ENCODE measurements around the gene CSRP3. TPM values are rescaled to one million over a fixed set of nuclear protein-coding genes. Genes with fewer than 3 reads are reported as not detected.

CSRP3 gene
- total and polyA plus RNA-seq, 2 of the 4 experiments (the other 2 are of a cell fraction), result not detected

DNA sequence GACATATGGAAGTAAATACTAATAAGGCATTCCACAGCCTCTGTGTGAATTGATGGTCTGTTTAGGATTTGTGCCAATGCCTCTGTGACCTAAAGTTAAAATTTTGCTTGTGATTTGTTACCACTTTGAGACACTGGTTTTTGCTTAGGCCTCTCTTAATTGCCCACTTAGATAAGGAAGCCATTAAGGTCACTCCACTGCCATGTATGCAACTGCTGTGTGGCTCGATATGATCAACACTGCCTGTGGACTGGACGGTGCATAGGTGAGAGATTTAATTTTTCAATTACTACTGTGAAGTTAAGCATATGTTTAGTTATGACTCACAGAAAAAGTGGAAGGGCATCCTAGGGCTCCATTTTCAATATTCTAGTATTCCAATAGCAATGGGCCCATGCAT, 36.9 kb downstream of the CSRP3 start:
- H3K4me2 ChIP-seq (ENCODE audit: low read depth, low read length), result no peak overlapping the region
- WGBS, 2 experiments (ENCODE audit: extremely low coverage in 2 of 2, insufficient read length in 1 of 2), result no CpG with 5 or more reads among the region's 2 CpGs
- DNase-seq (no peak), ATAC-seq (ENCODE audit: low read depth) (no peak)
- no peaks in the 10 kb centered on the region for H4K20me1 ChIP-seq (ENCODE audit: insufficient read depth, low read length)
- no peak overlapping the region for H4K8ac ChIP-seq (ENCODE audit: low read depth in 2 of 2, low read length in 2 of 2)
- in situ Hi-C loops (cut with MboI; ENCODE audit: low sequenced_read_pairs), result no loop called here
- H2BK5ac ChIP-seq (ENCODE audit: low read depth, low read length, poor library complexity, severe bottlenecking), result no peak overlapping the region
- no peak overlapping the region for H3K56ac ChIP-seq (ENCODE audit: extremely low read depth, insufficient read depth, low read length)
- H3K18ac ChIP-seq (ENCODE audit: low read depth, low read length), result no peak overlapping the region
- no peak overlapping the region for H3K9ac ChIP-seq (ENCODE audit: low read depth, low read length)
- BruUV-seq (replicated peaks), result no TSS peak
- H4K91ac ChIP-seq (ENCODE audit: insufficient read depth, low read depth, low read length), result no peak overlapping the region
- ChIA-PET CTCF (no interaction called here), POLR2A (ENCODE audit: unreplicated experiment) (no interaction called here)
- no peak overlapping the region for H4K5ac ChIP-seq (ENCODE audit: low read depth, low read length)
- H3K23ac ChIP-seq (ENCODE audit: low read depth, low read length), result no peak overlapping the region
- no peak overlapping the region for H2BK20ac ChIP-seq (ENCODE audit: low read depth, low read length)
- intact Hi-C loops (cut with micrococcal nuclease), result no loop called here
- H3K27ac ChIP-seq (ENCODE audit: insufficient read depth, low read length), result no peak overlapping the region
- no peaks in the 10 kb centered on the region for H3K9me1 ChIP-seq (ENCODE audit: insufficient read depth, low read length)
- no peak overlapping the region for H2AK5ac ChIP-seq (ENCODE audit: low read depth, low read length)
- no peak overlapping the region for H3K4me3 ChIP-seq (ENCODE audit: insufficient read depth, low read depth, low read length)
- H3K4ac ChIP-seq (ENCODE audit: low read depth, low read length), result no peak overlapping the region
- no peaks in the 10 kb centered on the region; a peak in 1 of 4 replicates for H3K79me1 ChIP-seq (ENCODE audit: low read depth in 1 of 2, low read length in 2 of 2)
- no peak overlapping the region for H3K14ac ChIP-seq (replicated peaks; ENCODE audit: low read depth, low read length)
- dilution Hi-C loops (cut with HindIII; ENCODE audit: low sequenced_read_pairs, unreplicated experiment), result no loop called here
- no peak for TF ChIP-seq RCOR1 (IDR thresholded peaks at IDR 0.05; ENCODE audit: insufficient replicate concordance, low read length)
- TF ChIP-seq, protein P1, sequence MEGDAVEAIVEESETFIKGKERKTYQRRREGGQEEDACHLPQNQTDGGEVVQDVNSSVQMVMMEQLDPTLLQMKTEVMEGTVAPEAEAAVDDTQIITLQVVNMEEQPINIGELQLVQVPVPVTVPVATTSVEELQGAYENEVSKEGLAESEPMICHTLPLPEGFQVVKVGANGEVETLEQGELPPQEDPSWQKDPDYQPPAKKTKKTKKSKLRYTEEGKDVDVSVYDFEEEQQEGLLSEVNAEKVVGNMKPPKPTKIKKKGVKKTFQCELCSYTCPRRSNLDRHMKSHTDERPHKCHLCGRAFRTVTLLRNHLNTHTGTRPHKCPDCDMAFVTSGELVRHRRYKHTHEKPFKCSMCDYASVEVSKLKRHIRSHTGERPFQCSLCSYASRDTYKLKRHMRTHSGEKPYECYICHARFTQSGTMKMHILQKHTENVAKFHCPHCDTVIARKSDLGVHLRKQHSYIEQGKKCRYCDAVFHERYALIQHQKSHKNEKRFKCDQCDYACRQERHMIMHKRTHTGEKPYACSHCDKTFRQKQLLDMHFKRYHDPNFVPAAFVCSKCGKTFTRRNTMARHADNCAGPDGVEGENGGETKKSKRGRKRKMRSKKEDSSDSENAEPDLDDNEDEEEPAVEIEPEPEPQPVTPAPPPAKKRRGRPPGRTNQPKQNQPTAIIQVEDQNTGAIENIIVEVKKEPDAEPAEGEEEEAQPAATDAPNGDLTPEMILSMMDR (conservative IDR thresholded peaks at IDR 0.05; ENCODE audit: low read depth, low read length), result no peak
- H3K4me1 ChIP-seq (ENCODE audit: control insufficient read depth, insufficient read depth, low read length), result 0 out of 2 replicates have a peak, but pooled peaks cover 1% of the 10 kb centered on the region
- no peak overlapping the region for H2BK120ac ChIP-seq (ENCODE audit: low read depth, low read length)
- H2AK9ac ChIP-seq (replicated peaks; ENCODE audit: low read depth, low read length, poor library complexity), result no peak overlapping the region
- H3K27me3 ChIP-seq (ENCODE audit: control insufficient read depth, insufficient read depth, low read length), result no peaks in the 10 kb centered on the region
- no peaks in the 10 kb centered on the region for H3K9me3 ChIP-seq (ENCODE audit: control insufficient read depth, insufficient read depth, low read length)
- H2BK15ac ChIP-seq (ENCODE audit: low read depth, low read length), result no peak overlapping the region
- no peak overlapping the region for H2AFZ ChIP-seq (replicated peaks; ENCODE audit: low read length, poor library complexity)
- peaks cover 6% of the 10 kb centered on the region for H3K36me3 ChIP-seq (ENCODE audit: control insufficient read depth, insufficient read depth, low read length)

Measured in IMR-90 (cell line).